ENCODE results near the gene RALGDS. TPM values are rescaled to one million over a fixed set of nuclear protein-coding genes. Genes with fewer than 3 reads are reported as not detected.

Gene RALGDS
- total and polyA plus RNA-seq, 2 donors (not counting 3 experiments of a cell fraction or from before 2014, with no cell fraction given), result 41.4 to 60.0 TPM

DNA sequence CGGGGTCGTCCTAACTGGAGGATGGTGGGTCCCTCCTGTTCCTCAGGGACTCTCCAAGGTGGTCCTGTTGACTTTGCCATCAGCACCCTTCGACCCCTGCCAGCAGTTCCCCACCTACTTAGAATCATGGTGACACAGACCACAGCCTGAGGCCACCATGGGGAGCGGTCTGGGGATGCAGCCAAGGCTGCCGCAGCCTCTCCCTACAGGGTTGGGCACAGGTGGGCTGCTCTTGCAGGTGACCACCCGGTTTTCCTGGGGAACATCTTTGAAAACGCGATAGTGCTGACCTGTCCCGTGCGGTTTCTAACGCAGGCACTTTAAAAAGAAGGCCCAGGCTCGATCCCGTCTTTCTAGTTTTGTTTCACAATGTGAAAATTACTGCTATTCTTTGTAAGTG, 72.0 kb downstream of the RALGDS start:
- POLR2A ChIA-PET, result no interaction called here
- no peak for TF ChIP-seq POLR2AphosphoS5 (IDR thresholded peaks at IDR 0.05; ENCODE audit: insufficient read depth, low read depth, low read length)
- no peak for TF ChIP-seq MYC (IDR thresholded peaks at IDR 0.05; ENCODE audit: low read depth, low read length)
- no peak for TF ChIP-seq EZH2 (IDR thresholded peaks at IDR 0.05; ENCODE audit: borderline replicate concordance, low read depth, low read length, severe bottlenecking)
- no peak for TF ChIP-seq JUN (IDR thresholded peaks at IDR 0.05; ENCODE audit: borderline replicate concordance, insufficient read depth, insufficient read length, low read depth)
- no peak for TF ChIP-seq CTCF (IDR thresholded peaks at IDR 0.05; ENCODE audit: extremely low read depth in 1 of 2, insufficient read depth in 1 of 2, low read depth in 1 of 2, low read length in 2 of 2)
- no peak for TF ChIP-seq POLR2A (IDR thresholded peaks at IDR 0.05; ENCODE audit: low read depth, low read length)
- no peak for TF ChIP-seq MAX (IDR thresholded peaks at IDR 0.05; ENCODE audit: insufficient read depth, insufficient read length)
- TF ChIP-seq GATA2 (IDR thresholded peaks at IDR 0.05; ENCODE audit: insufficient read depth, insufficient read length, low read depth, low read length), result no peak
- TF ChIP-seq FOS (IDR thresholded peaks at IDR 0.05; ENCODE audit: borderline replicate concordance, insufficient read depth, low read length), result no peak
- FAIRE-seq, result no peak

More for the DNA sequence above, 72.0 kb downstream of the RALGDS start:
- Histone ChIP-seq H2AFZ (ENCODE audit: low read depth, low read length) (no peak overlapping the region), H3K36me3 (ENCODE audit: control insufficient read depth in 2 of 2, extremely low read depth in 1 of 2, insufficient read depth in 2 of 2, low read length in 2 of 2) (peaks cover 4 to 45% of the 10 kb centered on the region in 2 experiments), H3K9me3 (replicated peaks; ENCODE audit: control insufficient read depth, insufficient read depth, low read length) (no peaks in the 10 kb centered on the region), H3K79me2 (ENCODE audit: control insufficient read depth, insufficient read depth, low read length) (no peaks in the 10 kb centered on the region), H3K4me1 (ENCODE audit: control insufficient read depth, extremely low read depth, insufficient read depth, low read length) (no peaks in the 10 kb centered on the region), H3K27ac (ENCODE audit: insufficient read depth, low read depth, low read length) (no peak overlapping the region), H3K9me1 (replicated peaks; ENCODE audit: control insufficient read depth, extremely low read depth, insufficient read depth, low read length) (no peaks in the 10 kb centered on the region), H4K20me1 (replicated peaks; ENCODE audit: control insufficient read depth, extremely low read depth, insufficient read depth, low read length) (no peaks in the 10 kb centered on the region), H3K4me2 (ENCODE audit: insufficient read depth, low read length) (no peak overlapping the region), H3K4me3 (replicated peaks in 1 of 3; ENCODE audit: insufficient read depth in 1 of 3, low read depth in 1 of 3, low read length in 3 of 3) (no peak overlapping the region), H3K9ac (replicated peaks; ENCODE audit: extremely low read depth, insufficient read depth, low read length) (no peak overlapping the region), H3K27me3 (ENCODE audit: control insufficient read depth in 2 of 2, insufficient read depth in 2 of 2, low read length in 2 of 2) (no peaks in the 10 kb centered on the region)
- CTCF ChIA-PET, result interaction anchor here (0.6 to 2.4 kb wide), 7 partner anchors 19 to 137 kb away, joined by 3 to 25 read pairs (median 5); partner anchors contain the start of gene GTF3C5
- intact Hi-C loops (cut with micrococcal nuclease) (no loop called here), dilution Hi-C loops (cut with MboI; ENCODE audit: extremely low pct_ligation_motif_present, low sequenced_read_pairs) (no loop called here)
- BruUV-seq (replicated peaks), result no TSS peak
- DNase-seq (ENCODE audit: low read depth, low spot score), result no peak

Data from endothelial cell of umbilical vein (primary cell).